Transverse colon (tissue), 4 donors: ENCODE results near the gene MTG2.

Source experiments
- POLR2A ChIP-seq: fragments of 450-650 bp; IDR thresholded peaks from one replicate; pipeline ENCODE4 v1.6.1; 2016; ENCODE audit warnings: antibody characterized with exemption, mild to moderate bottlenecking, moderate library complexity
- POLR2AphosphoS5 ChIP-seq, 3 donors: sonication (generic); formaldehyde crosslinking; IDR thresholded peaks; one replicate each; pipeline ENCODE4 v1.6.1; 2016; ENCODE audit warnings: antibody characterized with exemption in 3 of 3
- TF ChIP-seq, protein P1 (sequence below), 5 experiments: fragments of 200-600 bp in 3 of 5; fragments of 450-650 bp in 2 of 5; sonication (generic) in 3 of 5; IDR thresholded peaks; 1 replicate in 2 of 5; 2 replicates in 3 of 5; pipeline ENCODE4 v1.5.1; 2016 to 2017; ENCODE audit warnings: antibody characterized with exemption in 5 of 5, inconsistent platforms in 3 of 5, mild to moderate bottlenecking in 2 of 5, moderate library complexity in 1 of 5

DNA sequence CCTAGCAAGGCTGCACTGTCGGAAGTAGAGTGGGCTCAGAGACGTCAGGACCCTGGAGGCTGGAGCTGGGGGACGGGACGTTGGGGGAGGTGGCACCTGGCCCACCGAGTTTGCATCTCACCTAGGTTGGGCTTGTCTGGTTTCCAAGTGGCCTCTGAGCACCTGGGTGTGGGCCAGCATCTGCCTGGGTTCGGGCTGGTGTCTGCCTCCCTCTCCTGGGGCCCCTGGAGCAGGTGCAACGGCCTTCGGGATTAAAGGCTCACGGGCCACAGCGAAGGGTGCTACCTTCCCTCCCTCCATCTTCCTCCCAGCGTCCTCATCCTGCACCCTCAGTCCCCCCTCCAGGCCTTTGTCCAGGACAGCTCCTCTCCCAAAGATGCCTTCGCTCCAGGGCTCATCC, 31.2 kb downstream of the MTG2 start:
- TF ChIP-seq POLR2A, result no peak
- TF ChIP-seq, protein P1, sequence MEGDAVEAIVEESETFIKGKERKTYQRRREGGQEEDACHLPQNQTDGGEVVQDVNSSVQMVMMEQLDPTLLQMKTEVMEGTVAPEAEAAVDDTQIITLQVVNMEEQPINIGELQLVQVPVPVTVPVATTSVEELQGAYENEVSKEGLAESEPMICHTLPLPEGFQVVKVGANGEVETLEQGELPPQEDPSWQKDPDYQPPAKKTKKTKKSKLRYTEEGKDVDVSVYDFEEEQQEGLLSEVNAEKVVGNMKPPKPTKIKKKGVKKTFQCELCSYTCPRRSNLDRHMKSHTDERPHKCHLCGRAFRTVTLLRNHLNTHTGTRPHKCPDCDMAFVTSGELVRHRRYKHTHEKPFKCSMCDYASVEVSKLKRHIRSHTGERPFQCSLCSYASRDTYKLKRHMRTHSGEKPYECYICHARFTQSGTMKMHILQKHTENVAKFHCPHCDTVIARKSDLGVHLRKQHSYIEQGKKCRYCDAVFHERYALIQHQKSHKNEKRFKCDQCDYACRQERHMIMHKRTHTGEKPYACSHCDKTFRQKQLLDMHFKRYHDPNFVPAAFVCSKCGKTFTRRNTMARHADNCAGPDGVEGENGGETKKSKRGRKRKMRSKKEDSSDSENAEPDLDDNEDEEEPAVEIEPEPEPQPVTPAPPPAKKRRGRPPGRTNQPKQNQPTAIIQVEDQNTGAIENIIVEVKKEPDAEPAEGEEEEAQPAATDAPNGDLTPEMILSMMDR (IDR thresholded peaks at IDR 0.05), result no peak
- TF ChIP-seq POLR2AphosphoS5 (IDR thresholded peaks at IDR 0.05), result no peak
